H1 (cell line): ENCODE results near the gene CP. TPM values are rescaled to one million over a fixed set of nuclear protein-coding genes. Genes with fewer than 3 reads are reported as not detected.

Experiments
- CTCF ChIA-PET: fragments of 300-600 bp; sonication (Branson Sonifier 250); formaldehyde crosslinking; loops from one replicate; lab custom pipeline; 2021; ENCODE audit not compliant: partially characterized antibody; lab: Charles Lee
- POLR2A ChIA-PET: fragments of 300-600 bp; sonication (Branson Sonifier 250); formaldehyde crosslinking; loops from one replicate; lab custom pipeline; 2021; ENCODE audit warnings: inconsistent platforms; ENCODE audit not compliant: partially characterized antibody; lab: Charles Lee
- DNase-seq, 2 experiments: peaks; one replicate each; pipeline versions ENCODE4 v3.0.0 to v3.0.0-alpha.2; 2010 to 2022; ENCODE audit warnings: low spot score in 2 of 2, low read depth in 1 of 2, mixed read lengths in 1 of 2
- FAIRE-seq: peaks from 2 replicates; lab custom pipeline; 2011; peaks lifted over from hg19 to GRCh38; lab: Jason Lieb, UNC
- H2AFZ ChIP-seq: 2 replicates; pipeline ENCODE4 v1.8.1; 2012; ENCODE audit warnings: low read length, inconsistent platforms
- H2AK5ac ChIP-seq: 2 replicates; pipeline ENCODE4 v1.6.1; 2013; ENCODE audit warnings: low read depth, low read length
- H2BK120ac ChIP-seq: replicated peaks from 2 replicates; pipeline ENCODE3; 2013; ENCODE audit warnings: low read depth, low read length, inconsistent platforms
- H2BK12ac ChIP-seq: 2 replicates; pipeline ENCODE4 v1.6.1; 2013; ENCODE audit warnings: low read depth, low read length
- H2BK15ac ChIP-seq: 2 replicates; pipeline ENCODE4 v1.6.1; 2013; ENCODE audit warnings: low read length
- H2BK20ac ChIP-seq: 2 replicates; pipeline ENCODE4 v1.6.1; 2013; ENCODE audit warnings: low read length
- H2BK5ac ChIP-seq: 2 replicates; pipeline ENCODE4 v1.6.1; 2013; ENCODE audit warnings: low read depth, low read length
- H3K14ac ChIP-seq: 2 replicates; pipeline ENCODE4 v1.6.1; 2013; ENCODE audit warnings: inconsistent platforms; ENCODE audit not compliant: insufficient read length
- H3K18ac ChIP-seq: 2 replicates; pipeline ENCODE4 v1.6.1; 2013; ENCODE audit warnings: low read length; ENCODE audit errors: extremely low read depth
- H3K23ac ChIP-seq: 2 replicates; pipeline ENCODE4 v1.6.1; 2013; ENCODE audit warnings: inconsistent platforms; ENCODE audit not compliant: insufficient read length
- H3K23me2 ChIP-seq: 2 replicates; pipeline ENCODE4 v1.6.1; 2013; ENCODE audit warnings: low read depth, low read length
- H3K27ac ChIP-seq: 2 replicates; pipeline ENCODE4 v1.6.1; 2011; ENCODE audit warnings: low read depth, low read length, inconsistent platforms
- H3K27me3 ChIP-seq, 4 experiments: replicated peaks in 1 of 4; 1 replicate in 1 of 4; 2 replicates in 3 of 4; pipeline versions ENCODE4 v1.6.1 to v1.8.1; 2011 to 2013; ENCODE audit warnings: low read length in 3 of 4, mild to moderate bottlenecking in 3 of 4, inconsistent platforms in 2 of 4, mixed read lengths in 2 of 4, moderate library complexity in 1 of 4; ENCODE audit not compliant: control insufficient read depth in 3 of 4, insufficient read depth in 3 of 4; ENCODE audit errors: extremely low read depth in 1 of 4
- H3K36me3 ChIP-seq, 4 experiments: 2 replicates each; pipeline versions ENCODE4 v1.6.1 to v1.8.1; 2011 to 2013; ENCODE audit warnings: mild to moderate bottlenecking in 4 of 4, low read length in 3 of 4, moderate library complexity in 2 of 4, control low read depth in 1 of 4, inconsistent platforms in 1 of 4; ENCODE audit not compliant: insufficient read depth in 4 of 4, control insufficient read depth in 2 of 4
- H3K4ac ChIP-seq: replicated peaks from 2 replicates; pipeline ENCODE3; 2013; ENCODE audit warnings: low read length, low read depth, mixed read lengths, inconsistent platforms; ENCODE audit not compliant: insufficient read length
- H3K4me1 ChIP-seq, 4 experiments: replicated peaks in 1 of 4; 1 replicate in 1 of 4; 2 replicates in 3 of 4; pipeline versions ENCODE4 v1.6.1 to v1.8.1; 2011 to 2013; ENCODE audit warnings: low read length in 3 of 4, inconsistent platforms in 2 of 4, mixed read lengths in 1 of 4; ENCODE audit not compliant: insufficient read depth in 4 of 4, control insufficient read depth in 3 of 4
- H3K4me2 ChIP-seq, 2 experiments: 2 replicates each; pipeline versions ENCODE4 v1.6.1 to v1.8.1; 2011 to 2013; ENCODE audit warnings: low read depth in 2 of 2, low read length in 2 of 2, control low read depth in 1 of 2, inconsistent platforms in 1 of 2, mild to moderate bottlenecking in 1 of 2; ENCODE audit not compliant: insufficient read depth in 1 of 2
- H3K4me3 ChIP-seq, 4 experiments: fragments of 200-600, 300-600 bp in 1 of 4; sonication (generic), shearing (Covaris generic), sonication (Bioruptor Twin) in 1 of 4; 2 replicates each; pipeline versions ENCODE4 v1.5.1 to v1.8.1; 2011 to 2016; ENCODE audit warnings: low read length in 4 of 4, low read depth in 3 of 4, control low read depth in 2 of 4, inconsistent platforms in 2 of 4, mild to moderate bottlenecking in 2 of 4, mixed read lengths in 1 of 4, moderate library complexity in 1 of 4; ENCODE audit not compliant: insufficient read depth in 2 of 4; ENCODE audit errors: extremely low read depth in 1 of 4
- H3K56ac ChIP-seq: replicated peaks from 2 replicates; pipeline ENCODE3; 2013; ENCODE audit warnings: low read depth, mild to moderate bottlenecking, mixed read lengths, low read length, inconsistent platforms; ENCODE audit not compliant: insufficient read length
- H3K79me1 ChIP-seq: 2 replicates; pipeline ENCODE4 v1.6.1; 2013; ENCODE audit warnings: low read depth, low read length, control low read depth
- H3K79me2 ChIP-seq, 2 experiments: 2 replicates each; pipeline versions ENCODE4 v1.6.1 to v1.8.1; 2012 to 2013; ENCODE audit warnings: low read length in 2 of 2, mild to moderate bottlenecking in 2 of 2, inconsistent platforms in 1 of 2; ENCODE audit not compliant: insufficient read depth in 2 of 2, control insufficient read depth in 1 of 2
- H3K9ac ChIP-seq, 4 experiments: replicated peaks in 1 of 4; 1 replicate in 1 of 4; 2 replicates in 3 of 4; pipeline versions ENCODE4 v1.6.1 to v1.8.1; 2011 to 2013; ENCODE audit warnings: low read depth in 3 of 4, low read length in 3 of 4, control low read depth in 2 of 4, mild to moderate bottlenecking in 2 of 4, moderate library complexity in 2 of 4, inconsistent platforms in 1 of 4; ENCODE audit errors: extremely low read depth in 1 of 4
- H3K9me3 ChIP-seq, 2 experiments: 2 replicates each; pipeline versions ENCODE4 v1.6.1 to v1.8.1; 2012 to 2013; ENCODE audit warnings: mild to moderate bottlenecking in 2 of 2, moderate library complexity in 2 of 2, control low read depth in 1 of 2, inconsistent platforms in 1 of 2, low read depth in 1 of 2, low read length in 1 of 2, mixed read lengths in 1 of 2; ENCODE audit not compliant: insufficient read depth in 2 of 2
- H4K20me1 ChIP-seq, 2 experiments: replicated peaks in 1 of 2; 2 replicates each; pipeline versions ENCODE3 to v1.8.1; 2011 to 2013; ENCODE audit warnings: inconsistent platforms in 2 of 2, low read length in 2 of 2, mild to moderate bottlenecking in 1 of 2; ENCODE audit not compliant: insufficient read depth in 2 of 2, control insufficient read depth in 1 of 2
- H4K5ac ChIP-seq: 2 replicates; pipeline ENCODE4 v1.6.1; 2013; ENCODE audit warnings: low read length, low read depth, mixed read lengths, inconsistent platforms; ENCODE audit not compliant: insufficient read length
- H4K8ac ChIP-seq: 2 replicates; pipeline ENCODE4 v1.8.0; 2013; ENCODE audit warnings: mild to moderate bottlenecking, moderate library complexity, low read length, inconsistent platforms; ENCODE audit not compliant: insufficient read depth; ENCODE audit errors: extremely low read depth
- H4K91ac ChIP-seq: replicated peaks from 2 replicates; pipeline ENCODE3; 2013; ENCODE audit warnings: low read length, mixed read lengths, inconsistent platforms; ENCODE audit not compliant: insufficient read length
- CBX5 ChIP-seq: fragments of 300-800, 300-1000 bp; sonication (generic); IDR thresholded peaks from 2 replicates; pipeline ENCODE4 v1.7.1; 2016; ENCODE audit warnings: antibody characterized with exemption, low read length, low read depth
- RBBP5 ChIP-seq: IDR thresholded peaks from 2 replicates; pipeline ENCODE4 v1.7.1; 2012; ENCODE audit warnings: low read depth, mild to moderate bottlenecking, inconsistent platforms, low read length, moderate library complexity, borderline replicate concordance
- TAF7 ChIP-seq: optimal IDR thresholded peaks from 2 replicates; pipeline ENCODE3; 2011; ENCODE audit warnings: low read depth, mild to moderate bottlenecking, inconsistent platforms, low read length, moderate library complexity, borderline replicate concordance
- TEAD4 ChIP-seq: IDR thresholded peaks from 2 replicates; pipeline ENCODE4 v1.6.1; 2012; ENCODE audit warnings: low read depth, low read length, inconsistent platforms, mixed read lengths
- WGBS, 2 experiments: shearing (Covaris generic) in 1 of 2; methylation state at CpG; one replicate each; pipeline versions ENCODE4 v1.1.6 to v1.1.7; 2013 to 2015; ENCODE audit warnings: low lambda C conversion rate in 2 of 2, mixed read lengths in 2 of 2, inconsistent platforms in 1 of 2, low coverage in 1 of 2, missing lambda C conversion rate in 1 of 2; ENCODE audit not compliant: insufficient replicate concordance in 2 of 2, insufficient coverage in 1 of 2, insufficient read length in 1 of 2; ENCODE audit errors: extremely low coverage in 1 of 2, missing lambda C conversion rate in 1 of 2; 5-methylcytosine and 5-hydroxymethylcytosine counted together
- polyA plus RNA-seq, 7 experiments: library from polyadenylated mRNA; depleted of rRNA in 3 of 7; stranded (reverse) in 5 of 7; unstranded in 2 of 7; fragments of >200 nt in 5 of 7; fragments of 200-250 nt in 2 of 7; gene quantifications; 1 replicate in 5 of 7; 2 replicates in 1 of 7; 4 replicates in 1 of 7; pipeline versions ENCODE4 v1.2.1 to v1.2.3, GENCODE V29; 2011 to 2013; ENCODE audit warnings: missing spikeins in 2 of 7, mixed read lengths in 2 of 7
- total RNA-seq: library from RNA; stranded (reverse); fragmentation: NEBNext Ultra II Directional; extraction: Animal tissue kit (Norgen Biotek cat#: 25700); gene quantifications from 2 replicates; pipeline ENCODE4 v1.2.1, GENCODE V29; 2021

Gene CP
- total and polyA plus RNA-seq, 2 of the 8 experiments (the other 6 are each of a cell fraction or from before 2014, with no cell fraction given), result 0.32 to 2.6 TPM

DNA sequence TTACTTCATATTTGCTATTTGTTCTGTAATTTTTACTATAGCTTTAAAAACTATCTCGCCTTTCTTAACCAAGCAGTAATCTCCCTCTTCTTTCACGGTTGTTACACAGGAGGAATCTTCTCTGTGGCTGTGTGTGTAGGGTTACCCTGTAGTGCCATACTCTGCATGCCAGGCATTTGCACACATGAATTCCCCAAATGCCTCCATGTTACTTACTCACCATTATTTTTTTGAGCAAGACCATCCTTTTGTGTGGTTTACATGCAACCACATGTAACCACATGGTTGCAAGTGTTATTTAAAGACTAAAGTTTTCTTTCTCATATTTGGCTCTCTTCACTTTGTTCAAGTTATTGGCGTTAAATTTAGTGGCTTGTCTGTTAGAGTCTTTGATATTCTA is 46.7 kb downstream of the CP start:
- no peak for DNase-seq
- Histone ChIP-seq H3K9ac (no peak overlapping the region), H4K8ac (no peak overlapping the region)
- TF ChIP-seq TEAD4, result no peak
- no peak for TF ChIP-seq RBBP5
- TF ChIP-seq TAF7, result no peak
- no peak for TF ChIP-seq CBX5
- TF ChIP-seq, all 59 proteins: peak for 0
- Histone ChIP-seq H3K27me3 (no peaks in the 10 kb centered on the region), H3K9me3 (peaks cover 5 to 10% of the 10 kb centered on the region in 2 experiments; a peak in 3 of 4 replicates), H3K14ac (no peak overlapping the region), H3K4me3 (no peak overlapping the region), H3K4me1 (no peaks in the 10 kb centered on the region), H4K20me1 (no peaks in the 10 kb centered on the region), H3K27ac (no peak overlapping the region), H3K4me2 (no peak overlapping the region), H2AFZ (no peak overlapping the region), H2BK120ac (no peak overlapping the region), H2BK12ac (no peak overlapping the region), H2AK5ac (no peak overlapping the region), H3K23ac (no peak overlapping the region), H3K79me2 (no peaks in the 10 kb centered on the region), H2BK5ac (no peak overlapping the region), H2BK20ac (no peak overlapping the region), H3K4ac (no peak overlapping the region), H3K18ac (no peak overlapping the region; the same call in 1 of the 2 replicates), H4K5ac (no peak overlapping the region), H3K79me1 (no peaks in the 10 kb centered on the region), H2BK15ac (peak overlapping the region; percentile 63; the same call in 1 of the 2 replicates), H3K36me3 (peaks cover 3 to 59% (median 22%) of the 10 kb centered on the region in 4 experiments; a peak in 6 of 8 replicates), H3K56ac (no peak overlapping the region), H3K23me2 (no peaks in the 10 kb centered on the region), H4K91ac (peak overlapping the region; percentile 52)
- no peak for FAIRE-seq
- CTCF ChIA-PET, result no interaction called here
- 93% methylated on average over 3 of the region's 3 CpGs; no CpG with 5 or more reads in 1 of the 2 experiments for WGBS, 2 experiments
- POLR2A ChIA-PET, result no interaction called here
